Measurements from ENCODE around the gene SETBP1.

- TF ChIP-seq, protein P1, sequence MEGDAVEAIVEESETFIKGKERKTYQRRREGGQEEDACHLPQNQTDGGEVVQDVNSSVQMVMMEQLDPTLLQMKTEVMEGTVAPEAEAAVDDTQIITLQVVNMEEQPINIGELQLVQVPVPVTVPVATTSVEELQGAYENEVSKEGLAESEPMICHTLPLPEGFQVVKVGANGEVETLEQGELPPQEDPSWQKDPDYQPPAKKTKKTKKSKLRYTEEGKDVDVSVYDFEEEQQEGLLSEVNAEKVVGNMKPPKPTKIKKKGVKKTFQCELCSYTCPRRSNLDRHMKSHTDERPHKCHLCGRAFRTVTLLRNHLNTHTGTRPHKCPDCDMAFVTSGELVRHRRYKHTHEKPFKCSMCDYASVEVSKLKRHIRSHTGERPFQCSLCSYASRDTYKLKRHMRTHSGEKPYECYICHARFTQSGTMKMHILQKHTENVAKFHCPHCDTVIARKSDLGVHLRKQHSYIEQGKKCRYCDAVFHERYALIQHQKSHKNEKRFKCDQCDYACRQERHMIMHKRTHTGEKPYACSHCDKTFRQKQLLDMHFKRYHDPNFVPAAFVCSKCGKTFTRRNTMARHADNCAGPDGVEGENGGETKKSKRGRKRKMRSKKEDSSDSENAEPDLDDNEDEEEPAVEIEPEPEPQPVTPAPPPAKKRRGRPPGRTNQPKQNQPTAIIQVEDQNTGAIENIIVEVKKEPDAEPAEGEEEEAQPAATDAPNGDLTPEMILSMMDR (IDR thresholded peaks at IDR 0.05): no peak
- no peak for TF ChIP-seq POLR2A (IDR thresholded peaks at IDR 0.05)
These were observed 28.8 kb downstream of the SETBP1 start for GRCh38 chr18:44709307-44710126.

All from lower leg skin (tissue), 3 donors.